H1 (cell line): ENCODE results near the gene VWF. TPM values are rescaled to one million over a fixed set of nuclear protein-coding genes. Genes with fewer than 3 reads are reported as not detected.

Experiments used
- CTCF ChIA-PET: fragments of 300-600 bp; sonication (Branson Sonifier 250); formaldehyde crosslinking; loops from one replicate; lab custom pipeline; 2021; ENCODE audit not compliant: partially characterized antibody; lab: Charles Lee
- POLR2A ChIA-PET: fragments of 300-600 bp; sonication (Branson Sonifier 250); formaldehyde crosslinking; loops from one replicate; lab custom pipeline; 2021; ENCODE audit warnings: inconsistent platforms; ENCODE audit not compliant: partially characterized antibody; lab: Charles Lee
- DNase-seq, 2 experiments: peaks; one replicate each; pipeline versions ENCODE4 v3.0.0 to v3.0.0-alpha.2; 2010 to 2022; ENCODE audit warnings: low spot score in 2 of 2, low read depth in 1 of 2, mixed read lengths in 1 of 2
- FAIRE-seq: peaks from 2 replicates; lab custom pipeline; 2011; peaks lifted over from hg19 to GRCh38; lab: Jason Lieb, UNC
- H2AFZ ChIP-seq: 2 replicates; pipeline ENCODE4 v1.8.1; 2012; ENCODE audit warnings: low read length, inconsistent platforms
- H2AK5ac ChIP-seq: 2 replicates; pipeline ENCODE4 v1.6.1; 2013; ENCODE audit warnings: low read depth, low read length
- H2BK120ac ChIP-seq: replicated peaks from 2 replicates; pipeline ENCODE3; 2013; ENCODE audit warnings: low read depth, low read length, inconsistent platforms
- H2BK12ac ChIP-seq: 2 replicates; pipeline ENCODE4 v1.6.1; 2013; ENCODE audit warnings: low read depth, low read length
- H2BK15ac ChIP-seq: 2 replicates; pipeline ENCODE4 v1.6.1; 2013; ENCODE audit warnings: low read length
- H2BK20ac ChIP-seq: 2 replicates; pipeline ENCODE4 v1.6.1; 2013; ENCODE audit warnings: low read length
- H2BK5ac ChIP-seq: 2 replicates; pipeline ENCODE4 v1.6.1; 2013; ENCODE audit warnings: low read depth, low read length
- H3K14ac ChIP-seq: 2 replicates; pipeline ENCODE4 v1.6.1; 2013; ENCODE audit warnings: inconsistent platforms; ENCODE audit not compliant: insufficient read length
- H3K18ac ChIP-seq: 2 replicates; pipeline ENCODE4 v1.6.1; 2013; ENCODE audit warnings: low read length; ENCODE audit errors: extremely low read depth
- H3K23ac ChIP-seq: 2 replicates; pipeline ENCODE4 v1.6.1; 2013; ENCODE audit warnings: inconsistent platforms; ENCODE audit not compliant: insufficient read length
- H3K23me2 ChIP-seq: 2 replicates; pipeline ENCODE4 v1.6.1; 2013; ENCODE audit warnings: low read depth, low read length
- H3K27ac ChIP-seq: 2 replicates; pipeline ENCODE4 v1.6.1; 2011; ENCODE audit warnings: low read depth, low read length, inconsistent platforms
- H3K27me3 ChIP-seq, 4 experiments: replicated peaks in 1 of 4; 1 replicate in 1 of 4; 2 replicates in 3 of 4; pipeline versions ENCODE4 v1.6.1 to v1.8.1; 2011 to 2013; ENCODE audit warnings: low read length in 3 of 4, mild to moderate bottlenecking in 3 of 4, inconsistent platforms in 2 of 4, mixed read lengths in 2 of 4, moderate library complexity in 1 of 4; ENCODE audit not compliant: control insufficient read depth in 3 of 4, insufficient read depth in 3 of 4; ENCODE audit errors: extremely low read depth in 1 of 4
- H3K36me3 ChIP-seq, 4 experiments: 2 replicates each; pipeline versions ENCODE4 v1.6.1 to v1.8.1; 2011 to 2013; ENCODE audit warnings: mild to moderate bottlenecking in 4 of 4, low read length in 3 of 4, moderate library complexity in 2 of 4, control low read depth in 1 of 4, inconsistent platforms in 1 of 4; ENCODE audit not compliant: insufficient read depth in 4 of 4, control insufficient read depth in 2 of 4
- H3K4ac ChIP-seq: replicated peaks from 2 replicates; pipeline ENCODE3; 2013; ENCODE audit warnings: low read length, low read depth, mixed read lengths, inconsistent platforms; ENCODE audit not compliant: insufficient read length
- H3K4me1 ChIP-seq, 4 experiments: replicated peaks in 1 of 4; 1 replicate in 1 of 4; 2 replicates in 3 of 4; pipeline versions ENCODE4 v1.6.1 to v1.8.1; 2011 to 2013; ENCODE audit warnings: low read length in 3 of 4, inconsistent platforms in 2 of 4, mixed read lengths in 1 of 4; ENCODE audit not compliant: insufficient read depth in 4 of 4, control insufficient read depth in 3 of 4
- H3K4me2 ChIP-seq, 2 experiments: 2 replicates each; pipeline versions ENCODE4 v1.6.1 to v1.8.1; 2011 to 2013; ENCODE audit warnings: low read depth in 2 of 2, low read length in 2 of 2, control low read depth in 1 of 2, inconsistent platforms in 1 of 2, mild to moderate bottlenecking in 1 of 2; ENCODE audit not compliant: insufficient read depth in 1 of 2
- H3K4me3 ChIP-seq, 4 experiments: fragments of 200-600, 300-600 bp in 1 of 4; sonication (generic), shearing (Covaris generic), sonication (Bioruptor Twin) in 1 of 4; 2 replicates each; pipeline versions ENCODE4 v1.5.1 to v1.8.1; 2011 to 2016; ENCODE audit warnings: low read length in 4 of 4, low read depth in 3 of 4, control low read depth in 2 of 4, inconsistent platforms in 2 of 4, mild to moderate bottlenecking in 2 of 4, mixed read lengths in 1 of 4, moderate library complexity in 1 of 4; ENCODE audit not compliant: insufficient read depth in 2 of 4; ENCODE audit errors: extremely low read depth in 1 of 4
- H3K56ac ChIP-seq: replicated peaks from 2 replicates; pipeline ENCODE3; 2013; ENCODE audit warnings: low read depth, mild to moderate bottlenecking, mixed read lengths, low read length, inconsistent platforms; ENCODE audit not compliant: insufficient read length
- H3K79me1 ChIP-seq: 2 replicates; pipeline ENCODE4 v1.6.1; 2013; ENCODE audit warnings: low read depth, low read length, control low read depth
- H3K79me2 ChIP-seq, 2 experiments: 2 replicates each; pipeline versions ENCODE4 v1.6.1 to v1.8.1; 2012 to 2013; ENCODE audit warnings: low read length in 2 of 2, mild to moderate bottlenecking in 2 of 2, inconsistent platforms in 1 of 2; ENCODE audit not compliant: insufficient read depth in 2 of 2, control insufficient read depth in 1 of 2
- H3K9ac ChIP-seq, 4 experiments: replicated peaks in 1 of 4; 1 replicate in 1 of 4; 2 replicates in 3 of 4; pipeline versions ENCODE4 v1.6.1 to v1.8.1; 2011 to 2013; ENCODE audit warnings: low read depth in 3 of 4, low read length in 3 of 4, control low read depth in 2 of 4, mild to moderate bottlenecking in 2 of 4, moderate library complexity in 2 of 4, inconsistent platforms in 1 of 4; ENCODE audit errors: extremely low read depth in 1 of 4
- H3K9me3 ChIP-seq, 2 experiments: 2 replicates each; pipeline versions ENCODE4 v1.6.1 to v1.8.1; 2012 to 2013; ENCODE audit warnings: mild to moderate bottlenecking in 2 of 2, moderate library complexity in 2 of 2, control low read depth in 1 of 2, inconsistent platforms in 1 of 2, low read depth in 1 of 2, low read length in 1 of 2, mixed read lengths in 1 of 2; ENCODE audit not compliant: insufficient read depth in 2 of 2
- H4K20me1 ChIP-seq, 2 experiments: replicated peaks in 1 of 2; 2 replicates each; pipeline versions ENCODE3 to v1.8.1; 2011 to 2013; ENCODE audit warnings: inconsistent platforms in 2 of 2, low read length in 2 of 2, mild to moderate bottlenecking in 1 of 2; ENCODE audit not compliant: insufficient read depth in 2 of 2, control insufficient read depth in 1 of 2
- H4K5ac ChIP-seq: 2 replicates; pipeline ENCODE4 v1.6.1; 2013; ENCODE audit warnings: low read length, low read depth, mixed read lengths, inconsistent platforms; ENCODE audit not compliant: insufficient read length
- H4K8ac ChIP-seq: 2 replicates; pipeline ENCODE4 v1.8.0; 2013; ENCODE audit warnings: mild to moderate bottlenecking, moderate library complexity, low read length, inconsistent platforms; ENCODE audit not compliant: insufficient read depth; ENCODE audit errors: extremely low read depth
- H4K91ac ChIP-seq: replicated peaks from 2 replicates; pipeline ENCODE3; 2013; ENCODE audit warnings: low read length, mixed read lengths, inconsistent platforms; ENCODE audit not compliant: insufficient read length
- CEBPB ChIP-seq: IDR thresholded peaks from 2 replicates; pipeline ENCODE4 v1.6.1; 2012; ENCODE audit warnings: low read depth, low read length
- EP300 ChIP-seq, 2 experiments: IDR thresholded peaks; 1 replicate in 1 of 2; 2 replicates in 1 of 2; pipeline ENCODE4 v1.6.1; 2011 to 2012; ENCODE audit warnings: low read depth in 2 of 2, low read length in 2 of 2, mild to moderate bottlenecking in 2 of 2, borderline replicate concordance in 1 of 2, inconsistent platforms in 1 of 2, moderate library complexity in 1 of 2
- GABPA ChIP-seq: IDR thresholded peaks from 2 replicates; pipeline ENCODE4 v1.6.1; 2011; ENCODE audit warnings: mild to moderate bottlenecking, low read length, moderate library complexity, borderline replicate concordance; ENCODE audit not compliant: insufficient read depth
- KDM5A ChIP-seq: fragments of 200-600 bp; IDR thresholded peaks from 2 replicates; pipeline ENCODE4 v1.7.1; 2012; ENCODE audit warnings: mild to moderate bottlenecking, low read length, inconsistent platforms, mixed read lengths
- RFX5 ChIP-seq: IDR thresholded peaks from 2 replicates; pipeline ENCODE4 v1.6.1; 2011; ENCODE audit warnings: low read depth, low read length, improper control_type of control experiment, borderline replicate concordance
- SIRT6 ChIP-seq: IDR thresholded peaks from one replicate; pipeline ENCODE4 v1.7.1; 2012; ENCODE audit warnings: low read length, inconsistent platforms
- TAF7 ChIP-seq: optimal IDR thresholded peaks from 2 replicates; pipeline ENCODE3; 2011; ENCODE audit warnings: low read depth, mild to moderate bottlenecking, inconsistent platforms, low read length, moderate library complexity, borderline replicate concordance
- TCF12 ChIP-seq: IDR thresholded peaks from 2 replicates; pipeline ENCODE4 v1.6.1; 2011; ENCODE audit warnings: low read depth, mild to moderate bottlenecking, low read length
- TEAD4 ChIP-seq: IDR thresholded peaks from 2 replicates; pipeline ENCODE4 v1.6.1; 2012; ENCODE audit warnings: low read depth, low read length, inconsistent platforms, mixed read lengths
- whole genome bisulfite sequencing, 2 experiments: shearing (Covaris generic) in 1 of 2; methylation state at CpG; one replicate each; pipeline versions ENCODE4 v1.1.6 to v1.1.7; 2013 to 2015; ENCODE audit warnings: low lambda C conversion rate in 2 of 2, mixed read lengths in 2 of 2, inconsistent platforms in 1 of 2, low coverage in 1 of 2, missing lambda C conversion rate in 1 of 2; ENCODE audit not compliant: insufficient replicate concordance in 2 of 2, insufficient coverage in 1 of 2, insufficient read length in 1 of 2; ENCODE audit errors: extremely low coverage in 1 of 2, missing lambda C conversion rate in 1 of 2; 5-methylcytosine and 5-hydroxymethylcytosine counted together
- polyA plus RNA-seq, 7 experiments: library from polyadenylated mRNA; depleted of rRNA in 3 of 7; stranded (reverse) in 5 of 7; unstranded in 2 of 7; fragments of >200 nt in 5 of 7; fragments of 200-250 nt in 2 of 7; gene quantifications; 1 replicate in 5 of 7; 2 replicates in 1 of 7; 4 replicates in 1 of 7; pipeline versions ENCODE4 v1.2.1 to v1.2.3, GENCODE V29; 2011 to 2013; ENCODE audit warnings: missing spikeins in 2 of 7, mixed read lengths in 2 of 7
- total RNA-seq: library from RNA; stranded (reverse); fragmentation: NEBNext Ultra II Directional; extraction: Animal tissue kit (Norgen Biotek cat#: 25700); gene quantifications from 2 replicates; pipeline ENCODE4 v1.2.1, GENCODE V29; 2021
- TF ChIP-seq, protein P1 (sequence below): IDR thresholded peaks from 2 replicates; pipeline ENCODE4 v1.6.1; 2012; ENCODE audit warnings: low read length, inconsistent platforms
- TF ChIP-seq, protein P2 (sequence below): IDR thresholded peaks from 2 replicates; pipeline ENCODE4 v1.6.1; 2012; ENCODE audit warnings: inconsistent platforms

The VWF gene
- total and polyA plus RNA-seq, 2 of the 8 experiments (the other 6 are each of a cell fraction or from before 2014, with no cell fraction given), result 0.39 to 0.60 TPM

DNA sequence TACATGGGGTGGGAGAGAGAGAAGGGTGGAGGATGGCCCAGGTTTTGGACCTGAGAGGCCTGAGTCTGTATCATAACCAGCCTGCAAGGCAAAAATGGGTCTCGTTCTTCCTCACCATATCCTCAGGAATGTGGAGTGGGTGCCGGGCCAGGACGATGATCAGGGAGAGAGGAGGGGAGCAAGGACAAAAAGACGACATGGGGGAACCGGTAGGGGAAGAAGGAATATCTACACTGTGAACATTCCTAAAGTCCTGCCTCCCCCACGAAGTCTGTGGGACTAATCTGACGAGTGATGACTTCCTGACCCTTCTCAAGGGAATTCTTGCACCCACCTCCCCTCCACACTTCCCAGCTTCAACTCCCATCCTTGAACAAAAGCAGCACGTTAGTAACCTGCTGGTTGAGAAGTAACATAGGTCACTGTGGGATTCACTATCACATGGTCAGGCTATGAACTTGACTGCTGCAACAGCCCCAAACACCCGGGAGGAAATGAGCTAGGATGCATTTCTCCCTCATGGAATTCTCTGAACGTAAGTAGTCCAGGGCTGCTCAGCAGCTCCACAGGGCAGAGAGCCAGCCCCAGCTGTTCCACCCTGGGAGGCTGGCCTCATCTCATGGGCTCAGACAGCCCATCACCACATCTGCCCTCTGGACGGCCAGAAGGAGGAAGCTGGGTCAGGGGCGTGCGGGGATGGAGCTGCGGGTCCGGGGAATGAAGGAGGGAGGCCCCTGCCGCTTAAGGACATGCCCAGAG lies 36.8 kb upstream of the VWF start:
- Histone ChIP-seq H3K4me3 (no peak overlapping the region), H3K9me3 (no peaks in the 10 kb centered on the region; a peak in 1 of 4 replicates), H4K91ac (no peak overlapping the region), H2BK5ac (no peak overlapping the region), H3K4me1 (no peaks in the 10 kb centered on the region), H3K4ac (no peak overlapping the region), H2BK20ac (no peak overlapping the region), H2AK5ac (no peak overlapping the region), H3K27me3 (no peaks in the 10 kb centered on the region), H3K27ac (no peak overlapping the region), H3K18ac (no peak overlapping the region), H3K36me3 (no peaks in the 10 kb centered on the region), H3K56ac (no peak overlapping the region), H4K5ac (no peak overlapping the region), H3K23me2 (no peaks in the 10 kb centered on the region), H3K79me1 (no peaks in the 10 kb centered on the region), H3K23ac (no peak overlapping the region), H3K9ac (no peak overlapping the region), H4K20me1 (no peaks in the 10 kb centered on the region), H3K14ac (no peak overlapping the region), H3K4me2 (no peak overlapping the region), H2BK120ac (no peak overlapping the region), H3K79me2 (no peaks in the 10 kb centered on the region), H2BK12ac (no peak overlapping the region), H4K8ac (no peak overlapping the region), H2BK15ac (no peak overlapping the region), H2AFZ (no peak overlapping the region)
- DNase-seq, result no peak
- WGBS, 2 experiments, result 83% methylated on average over 16 of the region's 16 CpGs; no CpG with 5 or more reads in 1 of the 2 experiments
- FAIRE-seq, result no peak
- POLR2A ChIA-PET, result interaction anchor here (0.6 kb wide), 1 partner anchor 327 kb away, joined by 3 read pairs; no protein-coding TSS in a partner anchor
- CTCF ChIA-PET, result interaction anchor here (1.0 to 2.7 kb wide), 6 partner anchors 8 to 47 kb away, joined by 3 to 8 read pairs (median 3); no protein-coding TSS in a partner anchor
- TF ChIP-seq RFX5 (no peak), GABPA (no peak), EP300 (IDR thresholded peaks at IDR 0.05; ENCODE audit: borderline replicate concordance in 1 of 2, low read depth in 2 of 2, low read length in 2 of 2) (no peak), SIRT6 (no peak), TEAD4 (no peak), CEBPB (no peak), KDM5A (no peak), TCF12 (no peak), TAF7 (no peak)
- TF ChIP-seq, protein P1, sequence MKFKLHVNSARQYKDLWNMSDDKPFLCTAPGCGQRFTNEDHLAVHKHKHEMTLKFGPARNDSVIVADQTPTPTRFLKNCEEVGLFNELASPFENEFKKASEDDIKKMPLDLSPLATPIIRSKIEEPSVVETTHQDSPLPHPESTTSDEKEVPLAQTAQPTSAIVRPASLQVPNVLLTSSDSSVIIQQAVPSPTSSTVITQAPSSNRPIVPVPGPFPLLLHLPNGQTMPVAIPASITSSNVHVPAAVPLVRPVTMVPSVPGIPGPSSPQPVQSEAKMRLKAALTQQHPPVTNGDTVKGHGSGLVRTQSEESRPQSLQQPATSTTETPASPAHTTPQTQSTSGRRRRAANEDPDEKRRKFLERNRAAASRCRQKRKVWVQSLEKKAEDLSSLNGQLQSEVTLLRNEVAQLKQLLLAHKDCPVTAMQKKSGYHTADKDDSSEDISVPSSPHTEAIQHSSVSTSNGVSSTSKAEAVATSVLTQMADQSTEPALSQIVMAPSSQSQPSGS, result no peak
- TF ChIP-seq, protein P2, sequence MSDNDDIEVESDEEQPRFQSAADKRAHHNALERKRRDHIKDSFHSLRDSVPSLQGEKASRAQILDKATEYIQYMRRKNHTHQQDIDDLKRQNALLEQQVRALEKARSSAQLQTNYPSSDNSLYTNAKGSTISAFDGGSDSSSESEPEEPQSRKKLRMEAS, result no peak
